ENCODE measurements around the gene GCGR.
"Not testable (repeated sequence)": the region's sequence is repeated elsewhere in the genome, so short reads cannot be mapped to it uniquely, and the experiment has no call there.

The GCGR gene

GRCh38 chr17:81833160-81833920 lies 29.4 kb downstream of the GCGR start, which contains the start of gene MCRIP1:
TSS of gene MCRIP1 (minus strand) at chr17:81833291. CDS start at chr17:81824506, 8,785 bp downstream.
- peak; percentile 76 for DNase-seq

- DNase-seq: no peak
Observed at GRCh38 chr17:81833921-81834830, 30.2 kb downstream of the GCGR start.

GRCh38 chr17:81834831-81835267 lies 30.9 kb downstream of the GCGR start, which contains the start of gene PPP1R27:
TSS of gene PPP1R27 (minus strand) at chr17:81835050. CDS start at chr17:81834953, 97 bp downstream.
- DNase-seq: no peak

- no peak for DNase-seq
Observed at GRCh38 chr17:81837641-81838040, 33.7 kb downstream of the GCGR start.

- no peak for DNase-seq
Observed at GRCh38 chr17:81838753-81839255, 34.9 kb downstream of the GCGR start.

- DNase-seq: no peak
Observed at GRCh38 chr17:81839301-81839700, 35.4 kb downstream of the GCGR start.

- DNase-seq: not testable (repeated sequence)
Observed at GRCh38 chr17:81840059-81840458, 36.1 kb downstream of the GCGR start.

- DNase-seq: no peak
Observed at GRCh38 chr17:81840826-81841778, 37.2 kb downstream of the GCGR start.

- DNase-seq: no peak
Observed at GRCh38 chr17:81841866-81842265, 37.9 kb downstream of the GCGR start.

GRCh38 chr17:81842378-81842724 lies 38.4 kb downstream of the GCGR start:
- no peak for DNase-seq

- no peak for DNase-seq
Observed at GRCh38 chr17:81842725-81843504, 39.0 kb downstream of the GCGR start.

- no peak for DNase-seq
Observed at GRCh38 chr17:81843713-81844326, 39.9 kb downstream of the GCGR start.

GRCh38 chr17:81844327-81844851 lies 40.4 kb downstream of the GCGR start:
- DNase-seq: no peak

GRCh38 chr17:81844887-81845286 lies 40.9 kb downstream of the GCGR start:
- DNase-seq: no peak

- DNase-seq: no peak
Observed at GRCh38 chr17:81845361-81845760, 41.4 kb downstream of the GCGR start.

GRCh38 chr17:81845881-81846742 lies 42.2 kb downstream of the GCGR start:
- DNase-seq: no peak

GRCh38 chr17:81846743-81847689 lies 43.1 kb downstream of the GCGR start:
- no peak for DNase-seq

- no peak for DNase-seq
Observed at GRCh38 chr17:81849457-81849856, 45.5 kb downstream of the GCGR start.

GRCh38 chr17:81851423-81851822 lies 47.5 kb downstream of the GCGR start:
- no peak for DNase-seq

Measured in NCI-H2081 treated with DMSO at 0.1 percent for 48 hours (cell line).